ENCODE data around the gene TMEM163.
"Not testable (repeated sequence)": the region's sequence is repeated elsewhere in the genome, so short reads cannot be mapped to it uniquely, and the experiment has no call there.

TMEM163 gene

DNA sequence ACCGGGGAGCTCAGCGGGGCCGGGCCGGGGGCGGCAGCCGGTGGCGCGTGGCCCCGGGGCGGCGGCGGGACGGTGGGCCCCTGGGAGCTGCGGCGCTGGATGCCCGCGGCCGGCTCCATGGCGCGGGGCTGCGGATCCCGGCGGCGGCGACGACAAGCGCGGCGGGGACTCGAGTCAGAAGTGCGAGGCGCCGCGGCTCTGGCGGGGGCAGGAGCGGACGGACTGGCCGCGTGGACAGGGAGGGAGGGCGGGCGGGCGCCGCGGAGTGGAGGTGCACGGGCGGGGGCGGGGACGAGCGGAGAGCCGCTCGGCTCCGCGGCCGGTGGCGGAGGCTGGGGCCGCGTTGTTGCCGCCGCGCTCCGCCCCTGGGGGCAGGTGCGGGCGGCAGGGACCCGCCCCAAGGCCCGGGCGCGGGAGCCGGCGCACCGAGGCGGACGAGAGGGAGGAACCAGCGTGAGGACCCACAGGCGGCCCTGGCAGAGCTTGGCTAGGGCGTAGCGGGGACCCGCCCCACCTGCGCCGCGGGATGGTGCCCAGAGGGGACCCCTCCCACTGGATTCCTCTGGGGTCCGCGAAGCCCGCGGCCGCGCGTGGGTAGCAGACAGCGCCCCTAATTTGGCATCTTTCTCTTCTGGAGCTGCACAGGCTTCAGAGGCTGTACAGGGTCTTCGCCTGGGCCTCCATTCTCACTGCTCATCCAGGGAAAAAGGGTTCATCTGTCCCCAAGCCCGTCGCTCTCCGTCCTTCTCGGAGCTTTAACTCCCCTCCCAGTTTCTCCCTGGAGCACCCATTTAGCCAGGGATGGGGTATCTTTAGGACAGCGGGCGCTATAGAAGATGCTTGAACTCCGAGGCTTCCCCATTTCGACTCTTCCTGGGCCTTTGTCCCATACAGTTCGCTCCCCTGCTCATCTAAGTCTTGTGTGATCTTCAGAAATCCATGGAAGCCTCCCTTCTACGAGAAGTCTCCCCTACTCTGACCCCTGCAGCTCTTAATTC, at the start of gene TMEM163:
TSS of gene TMEM163 (minus strand) at position 184 of the 998 bp plus-strand sequence.
- DNase-seq (ENCODE audit: low read depth, low spot score), result no peak

DNA sequence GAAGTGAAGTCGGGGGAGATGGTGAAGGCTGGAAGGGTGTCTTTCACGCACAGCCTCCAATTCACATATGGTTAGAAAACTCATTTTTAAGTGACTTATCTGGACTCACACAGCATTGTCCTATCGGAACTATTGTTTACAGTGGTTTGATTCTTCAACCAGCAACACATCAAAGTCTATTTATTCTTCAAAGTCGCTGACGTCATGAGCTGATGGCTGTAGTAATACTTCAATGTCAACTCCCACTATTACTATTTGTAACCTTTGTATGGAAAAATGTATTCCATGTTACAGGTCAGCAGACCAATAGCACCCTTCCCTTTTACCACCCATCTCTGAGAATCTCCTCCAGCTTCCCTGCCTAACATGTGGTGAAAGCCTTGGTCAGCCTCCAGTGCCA, 47.8 kb upstream of the TMEM163 start:
- DNase-seq (ENCODE audit: low read depth, low spot score), result no peak

DNA sequence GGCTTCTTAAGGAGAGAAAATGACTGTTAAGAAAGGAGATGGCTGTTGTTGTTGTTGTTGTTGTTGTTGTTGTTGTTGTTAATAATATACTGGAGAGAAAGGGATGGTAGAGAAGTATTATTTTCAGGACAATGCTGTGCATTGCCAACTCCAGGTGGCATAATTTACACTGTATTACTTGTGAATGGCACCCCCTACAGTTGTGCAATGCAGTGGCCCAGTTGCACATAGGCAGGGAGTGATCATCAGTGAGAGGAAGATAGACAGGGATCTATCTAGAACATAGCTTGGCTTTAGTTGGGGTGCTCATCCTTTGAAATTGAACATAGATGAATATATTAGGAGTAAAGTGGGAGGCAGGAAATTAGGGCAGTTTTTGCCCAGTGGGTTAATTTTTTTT, 47.2 kb upstream of the TMEM163 start:
- DNase-seq (ENCODE audit: low read depth, low spot score), result no peak

DNA sequence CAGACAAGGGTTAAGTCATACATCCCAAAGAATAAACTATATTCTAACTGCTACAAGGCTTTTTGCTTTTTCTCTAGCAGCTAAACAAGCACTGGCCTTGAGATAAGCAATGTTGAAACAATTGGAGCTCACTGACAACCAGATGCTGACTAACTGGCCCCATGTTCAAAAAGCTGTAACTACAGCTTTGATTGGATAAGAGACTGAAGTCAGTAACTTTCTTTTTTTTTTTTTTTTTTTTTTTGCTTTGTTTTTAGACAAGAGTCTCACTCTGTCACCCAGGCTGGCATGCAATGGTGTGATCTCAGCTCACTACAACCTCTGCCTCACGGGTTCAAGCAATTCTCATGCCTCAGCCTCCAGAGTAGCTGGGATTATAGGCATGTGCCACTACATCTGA, 45.4 kb upstream of the TMEM163 start:
- DNase-seq (ENCODE audit: low read depth, low spot score), result no peak

DNA sequence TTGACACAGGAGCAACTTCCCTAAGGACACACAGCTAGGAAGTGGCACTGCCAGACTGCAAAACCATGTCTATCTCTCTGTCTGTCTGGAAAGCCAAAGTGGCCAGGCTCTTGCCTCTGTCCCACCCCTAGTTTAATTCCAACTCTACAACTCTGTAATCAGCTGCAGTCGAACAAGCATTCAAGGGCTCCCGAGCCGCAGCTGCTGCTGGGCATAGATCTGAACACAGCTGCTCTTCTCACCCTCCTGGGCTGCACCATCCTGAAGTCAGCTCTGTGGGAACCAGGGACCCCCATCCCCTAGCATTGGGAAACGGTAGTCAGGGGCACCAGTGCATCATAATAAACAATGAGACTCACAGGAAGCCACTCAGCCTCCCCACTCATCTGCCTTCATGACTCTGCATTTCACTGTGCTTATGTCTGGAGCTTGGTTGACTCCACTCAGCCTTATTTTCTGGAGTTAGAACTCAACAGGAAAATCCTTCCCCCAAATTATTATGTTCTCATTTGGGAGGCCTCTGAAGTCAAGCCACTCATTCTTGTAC, 44.4 kb upstream of the TMEM163 start:
- DNase-seq (ENCODE audit: low read depth, low spot score), result no peak

DNA sequence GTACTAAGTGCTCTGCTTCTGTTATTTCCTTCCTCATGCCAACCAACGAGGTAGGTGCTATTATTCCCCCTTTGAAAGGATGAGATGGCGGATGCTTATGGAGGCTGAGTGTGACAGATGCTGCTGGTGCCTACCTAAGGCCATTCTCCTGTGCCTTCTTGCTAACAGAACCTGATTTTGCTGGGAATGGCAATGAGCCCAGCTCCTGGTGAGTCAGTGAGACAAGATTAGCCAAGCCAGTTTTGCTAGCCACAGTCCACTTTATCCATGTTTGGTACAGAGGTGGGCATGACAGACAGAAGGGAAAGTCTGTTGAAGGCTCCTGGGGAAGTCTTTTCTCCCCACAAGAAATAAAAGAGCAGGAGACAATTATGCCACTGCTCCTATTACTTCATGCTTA, 43.7 kb upstream of the TMEM163 start:
- no peak for DNase-seq (ENCODE audit: low read depth, low spot score)

DNA sequence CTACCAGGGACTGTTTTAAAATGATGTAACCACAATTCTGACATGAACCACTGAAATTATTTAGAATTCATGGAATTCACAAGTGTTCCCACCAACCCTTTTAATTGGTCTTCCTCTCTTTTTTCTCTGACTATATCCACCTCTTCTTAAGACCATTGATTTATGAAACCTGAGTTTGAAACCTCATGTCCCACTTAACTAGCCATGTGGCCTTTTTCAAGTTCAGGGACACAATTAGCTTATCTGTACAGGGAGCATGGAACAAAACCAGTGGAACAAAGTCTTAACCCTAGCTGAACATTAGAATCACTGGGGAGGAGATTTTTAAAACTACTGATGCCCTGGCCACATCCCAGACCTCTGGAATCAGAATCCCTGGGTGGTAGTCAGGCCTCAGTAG, 41.6 kb upstream of the TMEM163 start:
- DNase-seq (ENCODE audit: low read depth, low spot score), result no peak

DNA sequence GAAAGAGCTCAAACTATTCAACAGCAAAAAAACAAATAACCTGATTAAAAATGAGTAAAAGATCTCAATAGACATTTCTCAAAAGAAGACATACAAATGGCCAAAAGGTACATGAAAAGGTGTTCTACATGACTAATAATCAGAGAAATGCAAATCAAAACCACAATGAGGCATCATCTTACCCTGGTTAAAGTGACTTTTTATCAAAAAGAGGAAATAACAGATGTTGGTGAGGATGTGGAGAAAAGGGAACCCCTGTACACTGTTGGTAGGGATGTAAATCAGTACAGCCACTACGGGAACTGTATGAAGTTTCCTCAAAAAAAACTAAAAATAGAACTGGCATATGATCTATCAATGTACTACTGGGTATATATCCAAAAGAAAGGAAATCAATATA, 39.8 kb upstream of the TMEM163 start:
- no peak for DNase-seq (ENCODE audit: low read depth, low spot score)

DNA sequence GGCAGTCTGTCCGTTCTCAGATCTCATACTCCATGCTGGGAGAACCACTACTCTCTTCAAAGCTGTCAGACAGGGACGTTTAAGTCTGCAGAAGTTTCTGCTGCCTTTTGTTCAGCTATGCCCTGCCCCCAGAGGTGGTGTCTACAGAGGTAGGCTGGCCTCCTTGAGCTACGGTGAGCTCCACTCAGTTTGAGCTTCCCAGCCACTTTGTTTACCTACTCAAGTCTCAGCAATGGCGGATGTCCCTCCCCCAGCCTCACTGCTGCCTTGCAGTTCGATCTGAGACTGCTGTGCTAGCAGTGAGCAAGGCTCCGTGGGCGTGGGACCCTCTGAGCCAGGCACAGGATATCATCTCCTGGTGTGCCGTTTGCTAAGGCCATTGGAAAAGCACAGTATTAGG, 33.2 kb upstream of the TMEM163 start:
- not testable (repeated sequence) for DNase-seq (ENCODE audit: low read depth, low spot score)

DNA sequence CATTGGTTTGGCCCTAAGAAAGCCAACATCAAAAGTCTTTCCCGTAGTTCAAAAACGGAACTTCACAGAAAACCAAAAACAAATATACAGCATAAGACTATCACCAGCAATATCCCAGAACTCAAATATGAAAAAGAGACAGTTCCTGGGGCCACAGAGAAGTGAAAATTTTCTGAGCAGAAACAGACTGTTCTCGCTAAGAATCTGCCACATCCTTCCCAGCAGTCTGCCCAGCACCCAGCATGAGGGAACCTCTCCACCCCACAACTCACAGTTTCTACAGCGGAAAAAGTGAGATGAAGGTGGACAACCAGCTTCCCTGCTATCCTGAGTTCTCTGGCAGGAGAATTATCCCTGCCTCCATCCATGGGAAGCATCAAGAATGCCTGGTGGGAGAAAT, 26.7 kb upstream of the TMEM163 start:
- no peak for DNase-seq (ENCODE audit: low read depth, low spot score)

DNA sequence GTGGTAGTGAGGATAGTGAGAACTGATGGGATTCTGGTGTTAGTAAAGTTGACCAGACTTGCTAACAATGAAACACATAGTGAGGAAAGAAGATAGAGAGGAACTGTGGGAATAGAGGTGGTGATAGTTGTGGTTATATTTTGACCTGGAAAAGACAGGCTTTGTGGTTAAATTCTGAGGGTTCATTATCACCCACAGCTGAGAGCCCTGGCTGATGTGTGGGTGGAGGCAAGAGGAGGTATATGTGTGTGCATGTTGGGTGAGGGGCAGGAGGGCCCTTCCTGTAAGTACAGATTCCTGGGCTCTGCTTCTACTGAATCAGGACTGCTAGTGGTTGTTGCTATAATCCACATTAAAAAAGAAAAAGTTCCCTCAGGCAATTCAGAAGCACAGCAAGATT, 26.2 kb upstream of the TMEM163 start:
- DNase-seq (ENCODE audit: low read depth, low spot score), result no peak

DNA sequence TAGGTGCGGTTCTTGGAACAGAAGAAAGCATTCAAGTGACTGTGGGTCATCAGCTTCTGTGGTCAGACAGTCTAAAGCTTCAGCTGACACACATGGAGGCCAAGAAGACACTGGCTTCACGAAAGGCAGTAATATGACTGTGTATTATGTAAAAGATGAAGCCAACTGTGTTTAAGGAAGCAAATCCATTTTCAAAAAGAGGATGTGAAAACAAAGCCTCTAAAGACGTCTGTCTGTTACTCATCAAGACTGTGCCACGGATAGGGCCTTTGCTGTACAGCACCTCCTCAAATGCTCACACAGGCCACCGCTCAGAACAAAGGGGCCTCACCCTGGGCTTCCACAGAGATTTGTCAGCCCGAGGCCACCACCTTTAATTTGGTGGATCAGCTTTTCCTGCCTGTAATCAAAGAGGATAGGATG, 21.1 kb upstream of the TMEM163 start:
- DNase-seq (ENCODE audit: low read depth, low spot score), result no peak

DNA sequence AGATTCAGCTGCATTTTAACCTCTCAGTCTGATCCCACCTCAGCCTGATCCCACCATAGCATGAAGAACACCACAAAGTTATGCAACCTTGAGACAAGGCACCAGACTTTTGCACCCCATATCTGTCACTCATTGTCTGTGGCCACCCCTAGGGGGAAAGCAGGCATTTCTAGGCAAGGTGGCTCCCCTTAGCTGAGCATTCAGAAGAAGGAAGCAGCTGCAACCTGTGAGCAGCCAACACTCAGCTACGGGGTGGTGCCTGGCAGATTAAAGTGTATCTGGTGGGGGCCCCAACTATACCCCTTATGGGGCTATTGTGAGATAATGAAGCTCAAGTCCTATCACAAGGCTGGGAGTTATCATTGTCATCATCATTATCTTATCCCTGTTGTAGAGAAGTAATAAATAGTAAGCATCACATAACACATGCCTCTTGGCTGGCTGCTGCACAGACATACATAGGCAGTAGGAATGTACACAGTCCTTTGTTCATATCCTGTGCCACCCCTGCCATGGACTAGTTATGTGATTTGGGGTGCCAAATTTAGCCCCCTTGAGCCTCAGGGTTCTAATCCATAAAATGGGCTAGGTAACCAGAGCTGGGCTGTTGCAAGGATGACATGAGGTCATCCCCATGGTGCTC, 20.6 kb upstream of the TMEM163 start:
- no peak for DNase-seq (ENCODE audit: low read depth, low spot score)

DNA sequence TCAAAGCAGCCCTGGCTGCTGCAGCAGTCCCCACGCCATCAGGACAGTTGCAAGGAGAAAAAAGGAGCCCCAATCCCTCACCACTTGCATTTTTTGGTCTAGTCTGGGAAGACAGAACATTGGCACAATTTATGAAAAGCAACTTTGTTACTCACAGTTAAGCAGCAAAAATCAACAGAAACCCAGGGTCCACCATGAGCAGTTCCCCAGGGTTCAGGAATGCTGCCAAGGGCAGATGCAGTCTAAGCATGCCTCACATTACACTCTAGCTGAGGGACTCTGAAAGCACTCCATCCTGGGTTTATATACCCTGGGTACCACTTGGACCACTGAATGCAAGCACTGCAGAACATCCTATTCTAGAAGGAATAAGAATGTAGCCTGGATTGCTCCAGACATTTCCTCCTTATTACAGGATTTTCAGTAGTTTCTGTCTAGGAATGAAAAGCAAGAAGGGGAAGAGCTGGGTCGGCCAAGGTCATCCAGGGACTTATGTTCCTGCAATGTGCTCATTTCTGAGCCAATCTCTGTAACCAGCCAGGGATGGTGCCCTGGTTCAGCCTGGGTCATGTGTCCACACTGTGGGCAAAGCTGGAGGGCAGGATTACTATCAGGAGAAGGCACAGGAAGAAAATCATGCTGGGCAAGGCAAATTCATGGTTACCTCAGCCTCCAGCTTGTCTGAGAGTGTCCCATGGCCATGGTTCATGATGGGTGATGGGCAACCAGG, 19.5 kb upstream of the TMEM163 start:
- no peak for DNase-seq (ENCODE audit: low read depth, low spot score)

DNA sequence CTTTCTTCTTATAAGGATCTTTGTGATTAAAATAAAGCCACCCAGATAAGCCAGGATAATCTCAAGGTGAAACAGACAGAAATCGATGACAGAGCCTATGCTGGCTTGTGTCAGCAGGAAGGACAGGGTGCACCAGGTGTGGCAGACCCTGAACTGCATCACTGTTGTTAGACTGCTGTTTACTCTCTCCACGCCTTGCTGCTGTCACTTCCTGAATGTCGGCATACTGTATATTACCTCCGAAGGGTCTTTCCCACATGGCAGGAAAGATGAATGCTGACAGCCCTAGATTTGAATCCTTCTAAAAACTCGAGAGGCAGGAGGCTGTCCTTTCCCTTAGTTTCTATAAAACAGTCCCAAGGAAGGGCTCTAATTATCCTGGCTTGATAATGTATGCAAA, 18.9 kb upstream of the TMEM163 start:
- no peak for DNase-seq (ENCODE audit: low read depth, low spot score)

DNA sequence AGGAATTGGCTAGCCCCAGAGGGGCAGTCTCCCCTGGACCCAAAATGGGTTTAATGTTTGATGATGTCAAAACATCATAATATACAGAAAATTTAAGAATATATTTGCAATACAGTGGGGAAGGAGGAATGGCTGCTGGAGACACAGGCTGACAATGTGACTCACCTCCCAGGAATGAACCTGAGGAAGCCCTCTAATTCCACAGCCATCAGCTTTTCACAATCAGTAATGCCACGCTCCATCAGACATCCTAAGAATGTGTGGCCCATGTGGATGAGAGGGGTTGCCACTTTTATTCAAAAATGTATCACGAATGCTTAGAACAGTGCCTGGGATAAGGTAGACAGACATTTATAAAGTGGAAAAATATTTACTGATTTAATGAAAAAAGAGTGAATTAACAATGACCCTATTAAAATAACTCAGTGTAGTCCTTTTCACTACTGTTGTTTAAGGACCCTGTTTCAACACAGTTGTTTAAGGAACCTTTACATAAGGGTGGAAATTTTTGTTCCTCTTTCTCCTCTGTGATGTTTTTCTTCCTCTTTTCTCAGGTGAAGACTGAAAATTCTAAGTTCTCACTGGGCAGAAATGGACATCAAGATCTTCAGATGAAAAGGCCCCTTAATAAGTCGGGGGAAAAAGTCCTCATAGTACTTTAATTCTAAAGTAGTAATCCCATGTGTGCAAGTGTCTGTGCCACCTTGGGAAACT, 17.5 kb upstream of the TMEM163 start:
- no peak for DNase-seq (ENCODE audit: low read depth, low spot score)

DNA sequence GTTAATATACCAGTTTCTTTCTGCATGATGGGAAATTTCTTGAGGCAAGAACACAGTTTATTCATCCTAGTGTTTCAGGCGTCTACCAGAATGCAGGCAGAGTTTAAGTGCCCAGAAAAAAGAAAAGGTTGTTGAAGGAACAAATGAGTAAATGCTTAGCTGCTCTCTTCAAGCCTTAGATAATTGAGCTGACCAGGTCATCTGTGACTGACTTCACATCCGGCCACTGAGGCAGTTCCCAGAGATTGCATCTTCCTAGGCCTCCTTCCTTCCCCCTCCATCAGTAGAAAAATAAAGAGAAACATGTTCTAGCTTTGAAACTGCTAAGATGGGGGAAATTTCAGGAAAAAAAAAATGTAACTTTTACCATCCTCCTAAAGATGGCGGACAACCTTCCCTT, 9.4 kb upstream of the TMEM163 start:
- no peak for DNase-seq (ENCODE audit: low read depth, low spot score)

DNA sequence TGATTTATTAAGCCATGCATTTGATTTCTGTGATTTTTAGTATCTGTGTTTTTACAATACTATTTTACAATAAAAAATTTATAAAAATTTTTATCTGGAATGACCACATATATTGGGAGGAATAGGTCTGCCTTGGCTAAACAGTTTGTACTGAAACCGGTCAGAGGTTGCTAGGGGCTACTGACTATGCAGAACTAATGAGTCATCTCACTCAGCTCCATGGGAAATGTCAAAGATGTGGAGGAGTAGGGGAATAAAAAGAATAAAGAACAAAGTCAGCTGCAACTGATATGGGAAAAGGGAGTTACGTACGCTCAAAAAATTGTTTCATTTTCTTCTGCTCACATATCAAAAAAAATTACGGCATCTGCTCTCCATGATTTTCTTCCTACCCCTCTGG, 8.6 kb upstream of the TMEM163 start:
- no peak for DNase-seq (ENCODE audit: low read depth, low spot score)

DNA sequence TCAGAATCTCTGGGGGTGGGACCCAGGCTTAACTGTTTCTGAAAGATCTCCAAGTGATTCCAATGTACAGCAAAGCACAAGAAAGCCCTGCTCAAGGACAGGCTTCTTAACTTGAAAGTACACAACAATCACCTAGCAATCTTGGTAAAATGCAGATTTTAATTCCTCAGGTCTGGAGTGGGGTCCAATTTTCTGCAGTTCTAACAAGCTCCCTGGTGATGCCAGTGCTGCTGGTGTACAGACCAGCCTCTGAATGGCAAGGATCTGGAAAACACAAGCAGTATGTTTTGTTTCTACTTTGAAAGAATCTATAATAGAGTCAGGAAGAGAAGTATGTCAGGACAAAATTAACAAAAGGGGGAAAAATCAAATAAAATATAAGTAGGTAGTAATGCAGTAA, 7.8 kb upstream of the TMEM163 start:
- DNase-seq (ENCODE audit: low read depth, low spot score), result no peak

DNA sequence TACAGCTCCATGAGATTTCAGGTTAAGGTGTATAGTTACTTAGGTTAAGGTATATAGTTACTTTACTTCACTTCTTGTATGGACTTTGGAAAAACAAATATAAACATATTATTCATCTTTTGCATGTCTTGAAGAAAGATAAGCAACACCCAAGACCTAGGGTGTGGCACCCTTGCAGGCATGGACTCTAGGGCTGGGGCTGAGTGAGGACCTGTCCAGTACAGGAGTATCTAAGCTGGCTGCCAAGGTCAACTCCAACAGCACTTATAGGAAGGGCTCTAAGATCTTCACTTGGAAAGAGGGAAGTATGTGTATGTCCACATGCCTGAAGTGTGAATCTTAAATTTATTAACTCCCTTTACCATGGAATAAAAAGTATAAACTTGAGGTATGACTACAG, 7.1 kb upstream of the TMEM163 start:
- DNase-seq (ENCODE audit: low read depth, low spot score), result no peak

DNA sequence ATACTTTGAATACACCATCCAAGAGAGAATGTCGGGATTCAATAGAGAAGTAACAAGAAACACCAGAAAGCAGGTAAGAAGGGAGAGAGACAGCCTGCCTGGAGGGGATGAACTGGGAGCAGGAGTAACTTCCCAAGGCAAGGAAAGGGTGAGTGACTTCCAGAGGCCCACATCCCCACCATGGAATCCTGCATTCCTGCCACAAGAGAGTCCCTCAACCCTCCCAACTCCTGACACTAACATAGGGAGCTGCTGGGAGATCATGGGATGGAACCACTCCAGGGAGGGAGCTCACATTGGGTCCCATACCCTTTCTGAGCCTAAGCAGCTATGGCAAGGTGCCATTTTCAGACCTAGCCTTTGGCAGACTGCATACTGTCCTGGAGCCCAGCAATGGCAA, 5.5 kb upstream of the TMEM163 start:
- no peak for DNase-seq (ENCODE audit: low read depth, low spot score)
